GM12878 (cell line): Measurements from ENCODE around the gene GNG13. TPM values are rescaled to one million over a fixed set of nuclear protein-coding genes. Genes with fewer than 3 reads are reported as not detected.
"Not testable (repeated sequence)": the region's sequence is repeated elsewhere in the genome, so short reads cannot be mapped to it uniquely, and the experiment has no call there.

Experiments used
- ATAC-seq: fragments of 200-7000 bp; cut with Tn5 transposase; 3 replicates; pipeline ENCODE4 v1.9.1; 2020; ENCODE audit warnings: mild to moderate bottlenecking, moderate library complexity
- BruUV-seq: library from RNA; stranded (reverse); fragments of 400-500 nt; replicated peaks from 2 replicates; lab custom pipeline; 2021; lab: Mats Ljungman, UMichigan
- CTCF ChIA-PET: fragments of 300-600 bp; sonication (Branson Sonifier 250); formaldehyde crosslinking; extraction: SDS; loops from one replicate; lab custom pipeline; 2021; ENCODE audit warnings: inconsistent platforms; lab: Yijun Ruan, JAX
- POLR2A ChIA-PET: fragments of 350-600 bp; formaldehyde crosslinking; extraction: SDS; loops from one replicate; lab custom pipeline; 2021; ENCODE audit warnings: inconsistent platforms; lab: Charles Lee
- RAD21 ChIA-PET: fragments of 300-600 bp; sonication (Branson Sonifier 250); formaldehyde crosslinking; loops from one replicate; lab custom pipeline; 2023; ENCODE audit warnings: antibody characterized with exemption; ENCODE audit not compliant: unreplicated experiment; lab: Charles Lee
- SMC1A ChIA-PET: fragments of 300-600 bp; sonication (Branson Sonifier 250); formaldehyde crosslinking; loops from one replicate; lab custom pipeline; 2023; ENCODE audit not compliant: unreplicated experiment, uncharacterized antibody; lab: Charles Lee
- DNase-seq: peaks from one replicate; pipeline ENCODE4 v3.0.0-alpha.2; 2011; ENCODE audit warnings: low read depth, low spot score
- FAIRE-seq: peaks from 3 replicates; lab custom pipeline; 2011; peaks lifted over from hg19 to GRCh38; lab: Jason Lieb, UNC
- H2AFZ ChIP-seq: 2 replicates; pipeline ENCODE4 v1.6.0; 2011; ENCODE audit warnings: low read depth, low read length, control low read depth; ENCODE audit not compliant: control insufficient read depth
- H3K27ac ChIP-seq: 2 replicates; pipeline ENCODE4 v1.5.1; 2011; ENCODE audit warnings: control low read depth; ENCODE audit not compliant: control insufficient read depth, insufficient read depth
- H3K27me3 ChIP-seq, 2 experiments: replicated peaks in 1 of 2; 2 replicates each; pipeline versions ENCODE4 v1.6.0 to v1.6.1; 2011; ENCODE audit warnings: low read length in 1 of 2; ENCODE audit not compliant: control insufficient read depth in 2 of 2, insufficient read depth in 2 of 2
- H3K36me3 ChIP-seq, 2 experiments: 2 replicates each; pipeline ENCODE4 v1.5.1; 2011; ENCODE audit warnings: low read length in 1 of 2; ENCODE audit not compliant: control insufficient read depth in 2 of 2, insufficient read depth in 2 of 2
- H3K4me1 ChIP-seq: 2 replicates; pipeline ENCODE4 v1.6.1; 2011; ENCODE audit warnings: mild to moderate bottlenecking, low read length, moderate library complexity, mixed read lengths; ENCODE audit not compliant: control insufficient read depth, insufficient read depth
- H3K4me2 ChIP-seq: 2 replicates; pipeline ENCODE4 v1.6.0; 2011; ENCODE audit warnings: control low read depth; ENCODE audit not compliant: control insufficient read depth, insufficient read depth
- H3K4me3 ChIP-seq: fragments of 200-600 bp; sonication (generic); 2 replicates; pipeline ENCODE4 v1.5.1; 2016
- H3K79me2 ChIP-seq: 2 replicates; pipeline ENCODE4 v1.6.0; 2011; ENCODE audit warnings: low read length; ENCODE audit not compliant: control insufficient read depth, insufficient read depth
- H3K9ac ChIP-seq: 2 replicates; pipeline ENCODE4 v1.8.0; 2011; ENCODE audit warnings: low read length, control low read depth, mixed read lengths; ENCODE audit not compliant: control insufficient read depth, insufficient read depth
- H3K9me3 ChIP-seq: replicated peaks from 3 replicates; pipeline ENCODE4 v1.5.1; 2011; ENCODE audit warnings: mild to moderate bottlenecking, low read length; ENCODE audit not compliant: control insufficient read depth, insufficient read depth
- H4K20me1 ChIP-seq: 2 replicates; pipeline ENCODE4 v1.6.0; 2011; ENCODE audit not compliant: control insufficient read depth, insufficient read depth
- CBX3 ChIP-seq: fragments of 200-600 bp; sonication (generic); IDR thresholded peaks from 2 replicates; pipeline ENCODE4 v1.6.1; 2016; ENCODE audit warnings: low read depth, borderline replicate concordance
- CHD4 ChIP-seq: fragments of 200-600 bp; sonication (generic); IDR thresholded peaks from 2 replicates; pipeline ENCODE4 v1.6.1; 2016; ENCODE audit warnings: mild to moderate bottlenecking
- HDAC6 ChIP-seq: fragments of 200-600 bp; sonication (generic); IDR thresholded peaks from one replicate; pipeline ENCODE4 v1.8.0; 2017; ENCODE audit warnings: antibody characterized with exemption; ENCODE audit not compliant: unreplicated experiment
- HDGF ChIP-seq: fragments of 450-650 bp; IDR thresholded peaks from 2 replicates; pipeline ENCODE4 v1.6.1; 2016; ENCODE audit warnings: antibody characterized with exemption
- NR2C1 ChIP-seq: fragments of 450-650 bp; IDR thresholded peaks from 2 replicates; pipeline ENCODE4 v1.6.1; 2017; ENCODE audit warnings: antibody characterized with exemption, mild to moderate bottlenecking, moderate library complexity
- WGBS: methylation state at CpG from one replicate; pipeline ENCODE4 v1.1.6; 2016; ENCODE audit warnings: low lambda C conversion rate; ENCODE audit not compliant: insufficient replicate concordance, insufficient coverage; ENCODE audit errors: missing lambda C conversion rate; 5-methylcytosine and 5-hydroxymethylcytosine counted together
- in situ Hi-C: fragments of 300-500 bp; cut with MboI; formaldehyde crosslinking; loops from 9 replicates; pipeline ENCODE4 v1.14.3; 2018; ENCODE audit warnings: mixed read lengths
- intact Hi-C: fragments of 100-400 bp; cut with micrococcal nuclease; formaldehyde crosslinking; loops from one replicate; pipeline ENCODE4 v1.14.2; 2022; ENCODE audit not compliant: unreplicated experiment
- polyA plus RNA-seq, 11 experiments: library from polyadenylated mRNA; depleted of rRNA in 4 of 11; unstranded in 6 of 11; stranded (reverse) in 5 of 11; fragments of >200 nt; fragmentation: Nextera tagmentation in 4 of 11; fragmentation: Illumina TruSeq in 1 of 11; extraction: Ambion mirVana in 4 of 11; extraction: Trizol in 1 of 11; gene quantifications; 1 replicate in 1 of 11; 2 replicates in 10 of 11; pipeline versions ENCODE4 v1.2.1 to v1.2.3, GENCODE V29; 2011 to 2016; ENCODE audit warnings: inconsistent platforms in 2 of 11, missing spikeins in 2 of 11, low read depth in 1 of 11
- total RNA-seq, 4 experiments: library from RNA; depleted of rRNA in 3 of 4; stranded (reverse); fragments of >200 nt in 3 of 4; fragmentation: Illumina TruSeq in 1 of 4; extraction: Trizol in 1 of 4; gene quantifications; 2 replicates each; pipeline versions ENCODE4 v1.2.1 to v1.2.3, GENCODE V29; 2013 to 2021
- TF ChIP-seq, protein P1 (sequence below): IDR thresholded peaks from 2 replicates; pipeline ENCODE4 v1.6.1; 2011; ENCODE audit warnings: low read depth, mild to moderate bottlenecking, low read length, moderate library complexity, borderline replicate concordance; ENCODE audit errors: extremely low read depth

The GNG13 gene
- total and polyA plus RNA-seq, 10 of the 15 experiments (the other 5 are each of a cell fraction or from before 2014, with no cell fraction given) = not detected

DNA sequence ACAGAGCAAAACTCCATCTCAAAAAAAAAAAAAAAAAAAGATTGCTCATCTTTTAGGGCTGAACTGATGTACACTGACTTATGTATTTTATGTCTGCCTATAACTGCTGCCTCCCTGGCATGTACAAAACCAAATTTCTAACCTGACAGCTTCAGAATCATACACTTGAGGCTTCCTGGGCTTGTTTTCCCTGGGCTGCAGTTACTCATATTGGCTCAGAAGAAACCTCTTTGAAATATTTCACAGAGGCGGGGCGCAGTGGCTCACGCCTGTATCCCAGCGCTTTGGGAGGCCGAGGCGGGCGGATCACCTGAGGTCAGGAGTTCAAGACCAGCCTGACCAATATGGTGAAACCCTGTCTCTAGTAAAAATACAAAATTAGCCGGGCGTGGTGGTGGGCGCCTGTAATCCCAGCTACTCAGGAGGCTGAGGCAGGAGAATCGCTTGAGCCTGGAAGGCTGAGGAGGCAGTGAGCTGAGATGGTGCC, 46.4 kb downstream of the GNG13 start:
- H3K27ac ChIP-seq, CTCF ChIA-PET, BruUV-seq, H2AFZ ChIP-seq, H3K36me3 ChIP-seq, H4K20me1 ChIP-seq, SMC1A ChIA-PET, H3K4me1 ChIP-seq, ATAC-seq, H3K9me3 ChIP-seq, DNase-seq, H3K79me2 ChIP-seq, POLR2A ChIA-PET, intact Hi-C loops, H3K4me2 ChIP-seq, H3K27me3 ChIP-seq, in situ Hi-C loops, FAIRE-seq, H3K9ac ChIP-seq, H3K4me3 ChIP-seq: not testable (repeated sequence)
- WGBS = 59% methylated on average over 11 of the region's 11 CpGs
- RAD21 ChIA-PET = interaction anchor here (0.5 to 0.6 kb wide), 2 partner anchors 311 to 387 kb away, joined by 3 read pairs; no protein-coding TSS in a partner anchor

- Histone ChIP-seq H3K4me3 (no peak overlapping the region), H3K4me2 (no peak overlapping the region), H4K20me1 (no peaks in the 10 kb centered on the region), H3K79me2 (no peaks in the 10 kb centered on the region), H3K27me3 (no peaks in the 10 kb centered on the region; a peak in 2 of 4 replicates), H2AFZ (no peak overlapping the region), H3K9me3 (no peaks in the 10 kb centered on the region; the same call in 2 of the 3 replicates), H3K36me3 (no peaks in the 10 kb centered on the region), H3K27ac (no peak overlapping the region), H3K4me1 (no peaks in the 10 kb centered on the region), H3K9ac (no peak overlapping the region)
- ChIA-PET CTCF (no interaction called here), POLR2A (interaction anchor here (0.5 kb wide), 1 partner anchor 9 kb away, joined by 3 read pairs; no protein-coding TSS in a partner anchor), SMC1A (no interaction called here), RAD21 (no interaction called here)
- no peak for DNase-seq
- no peak for ATAC-seq
- BruUV-seq = no TSS peak
- in situ Hi-C loops = no loop called here
- 35% methylated on average over 10 of the region's 10 CpGs for WGBS
- intact Hi-C loops = no loop called here
- TF ChIP-seq, protein P1, sequence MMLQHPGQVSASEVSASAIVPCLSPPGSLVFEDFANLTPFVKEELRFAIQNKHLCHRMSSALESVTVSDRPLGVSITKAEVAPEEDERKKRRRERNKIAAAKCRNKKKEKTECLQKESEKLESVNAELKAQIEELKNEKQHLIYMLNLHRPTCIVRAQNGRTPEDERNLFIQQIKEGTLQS = no peak
- TF ChIP-seq HDAC6 (no peak), HDGF (no peak), CHD4 (no peak), NR2C1 (no peak), CBX3 (no peak)
- FAIRE-seq = no peak
These were observed 48.6 kb downstream of the GNG13 start for GRCh38 chr16:752007-752312.
